Activated B cell treated with CpG ODN at 0.5 μM for 24 hours (primary cell): Measurements from ENCODE around the gene SCGB1D1. TPM values are rescaled to one million over a fixed set of nuclear protein-coding genes. Genes with fewer than 3 reads are reported as not detected.

ENCODE experiments used
- ATAC-seq: fragments of 200-7000 bp; cut with Tn5 transposase; one replicate; pipeline ENCODE4 v1.10.0; 2021; ENCODE audit warnings: low read depth, mild to moderate bottlenecking, moderate library complexity
- CTCF ChIA-PET: fragments of 350-600 bp; sonication (Branson Sonifier 250); formaldehyde crosslinking; loops from one replicate; lab custom pipeline; 2021; ENCODE audit warnings: antibody characterized with exemption; lab: Charles Lee
- POLR2A ChIA-PET: fragments of 350-600 bp; sonication (Branson Sonifier 250); formaldehyde crosslinking; loops from one replicate; lab custom pipeline; 2021; ENCODE audit warnings: antibody characterized with exemption; lab: Charles Lee
- DNase-seq: peaks from one replicate; pipeline ENCODE4 v3.0.0; 2022
- H3K27ac Mint-ChIP-seq: one replicate; pipeline ENCODE4 v1.8.0; 2020; ENCODE audit warnings: mixed read lengths
- H3K27me3 Mint-ChIP-seq: one replicate; pipeline ENCODE4 v1.8.0; 2021; ENCODE audit warnings: mixed read lengths
- H3K36me3 Mint-ChIP-seq: one replicate; pipeline ENCODE4 v1.8.0; 2021; ENCODE audit warnings: low read depth, mixed read lengths
- H3K4me1 Mint-ChIP-seq: one replicate; pipeline ENCODE4 v1.8.0; 2021; ENCODE audit warnings: mixed read lengths
- H3K4me3 Mint-ChIP-seq: one replicate; pipeline ENCODE4 v1.8.0; 2020; ENCODE audit warnings: mild to moderate bottlenecking, mixed read lengths
- H3K9me3 Mint-ChIP-seq: one replicate; pipeline ENCODE4 v1.8.0; 2020; ENCODE audit warnings: mixed read lengths
- intact Hi-C: fragments of 100-400 bp; cut with micrococcal nuclease; formaldehyde crosslinking; loops from one replicate; pipeline ENCODE4 v1.15.1; 2024
- total RNA-seq: library from RNA; stranded (reverse); gene quantifications from 2 replicates; pipeline ENCODE4 v1.2.3, GENCODE V29; 2022
- TF ChIP-seq, protein P1 (sequence below): fragments of 200-600 bp; IDR thresholded peaks from one replicate; pipeline ENCODE4 v1.8.0; 2022; ENCODE audit warnings: antibody characterized with exemption, mild to moderate bottlenecking

The SCGB1D1 gene
- total RNA-seq, 1 donor from 2014 or later: not detected

DNA sequence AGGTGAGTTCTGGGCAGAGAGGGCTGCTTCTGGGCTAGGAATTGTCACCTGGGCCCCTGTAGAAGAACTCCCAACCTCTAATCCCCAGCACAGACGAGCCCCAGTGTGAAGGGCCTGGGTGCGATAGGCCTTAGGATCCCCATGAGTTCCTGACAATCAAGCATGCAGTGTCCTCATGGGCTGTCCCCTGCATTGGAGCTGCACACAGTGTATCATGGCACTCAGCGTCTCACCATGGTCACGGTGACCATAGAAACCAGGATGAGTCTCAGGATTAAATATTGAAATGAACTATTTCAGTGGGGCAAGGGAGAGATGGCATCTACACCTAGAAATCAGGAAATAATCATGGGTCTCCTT is 18.7 kb downstream of the SCGB1D1 start:
- POLR2A ChIA-PET: no interaction called here
- no peak overlapping the region for H3K27ac Mint-ChIP-seq
- intact Hi-C loops: loop anchor here (2.0 kb wide), 1 partner anchor 412 kb away; no protein-coding TSS in a partner anchor
- TF ChIP-seq, protein P1, sequence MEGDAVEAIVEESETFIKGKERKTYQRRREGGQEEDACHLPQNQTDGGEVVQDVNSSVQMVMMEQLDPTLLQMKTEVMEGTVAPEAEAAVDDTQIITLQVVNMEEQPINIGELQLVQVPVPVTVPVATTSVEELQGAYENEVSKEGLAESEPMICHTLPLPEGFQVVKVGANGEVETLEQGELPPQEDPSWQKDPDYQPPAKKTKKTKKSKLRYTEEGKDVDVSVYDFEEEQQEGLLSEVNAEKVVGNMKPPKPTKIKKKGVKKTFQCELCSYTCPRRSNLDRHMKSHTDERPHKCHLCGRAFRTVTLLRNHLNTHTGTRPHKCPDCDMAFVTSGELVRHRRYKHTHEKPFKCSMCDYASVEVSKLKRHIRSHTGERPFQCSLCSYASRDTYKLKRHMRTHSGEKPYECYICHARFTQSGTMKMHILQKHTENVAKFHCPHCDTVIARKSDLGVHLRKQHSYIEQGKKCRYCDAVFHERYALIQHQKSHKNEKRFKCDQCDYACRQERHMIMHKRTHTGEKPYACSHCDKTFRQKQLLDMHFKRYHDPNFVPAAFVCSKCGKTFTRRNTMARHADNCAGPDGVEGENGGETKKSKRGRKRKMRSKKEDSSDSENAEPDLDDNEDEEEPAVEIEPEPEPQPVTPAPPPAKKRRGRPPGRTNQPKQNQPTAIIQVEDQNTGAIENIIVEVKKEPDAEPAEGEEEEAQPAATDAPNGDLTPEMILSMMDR: no peak
- H3K4me3 Mint-ChIP-seq: no peak overlapping the region
- H3K27me3 Mint-ChIP-seq: peaks cover 11% of the 10 kb centered on the region
- DNase-seq (no peak), ATAC-seq (no peak)
- no peaks in the 10 kb centered on the region for H3K36me3 Mint-ChIP-seq
- no peaks in the 10 kb centered on the region for H3K4me1 Mint-ChIP-seq
- CTCF ChIA-PET: no interaction called here
- H3K9me3 Mint-ChIP-seq: no peaks in the 10 kb centered on the region

DNA sequence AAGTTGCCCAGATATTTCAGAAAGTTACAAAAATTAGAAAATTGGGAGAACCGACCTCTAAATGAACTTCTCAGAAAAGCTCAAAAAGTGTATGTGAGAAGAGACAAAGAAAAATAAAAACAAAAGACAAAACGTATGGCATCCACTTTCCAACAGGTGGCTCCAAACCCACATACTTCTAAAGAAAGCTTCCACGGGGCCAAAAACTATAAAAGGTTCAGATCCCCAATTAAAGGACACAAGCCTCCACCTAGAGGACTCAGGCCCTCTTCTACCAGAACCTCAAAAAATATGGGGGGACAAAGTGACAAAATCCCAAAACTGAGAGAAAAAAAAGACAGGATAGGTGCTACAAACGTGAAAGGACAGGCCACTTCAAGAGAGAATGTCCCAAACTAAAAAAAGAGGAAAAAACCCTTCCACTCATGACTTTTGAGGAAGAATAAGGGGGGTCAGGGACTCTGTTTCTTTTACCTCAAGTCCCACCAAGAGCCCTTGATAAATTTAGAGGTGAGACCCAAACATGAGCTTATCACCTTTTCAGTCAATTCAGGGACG is 27.3 kb downstream of the SCGB1D1 start:
- no peaks in the 10 kb centered on the region for H3K36me3 Mint-ChIP-seq
- TF ChIP-seq, protein P1: no peak
- intact Hi-C loops: no loop called here
- DNase-seq (no peak), ATAC-seq (no peak)
- H3K27me3 Mint-ChIP-seq: peaks cover 7% of the 10 kb centered on the region
- no peak overlapping the region for H3K4me3 Mint-ChIP-seq
- peaks cover 14% of the 10 kb centered on the region for H3K9me3 Mint-ChIP-seq
- H3K4me1 Mint-ChIP-seq: no peaks in the 10 kb centered on the region
- CTCF ChIA-PET: no interaction called here
- POLR2A ChIA-PET: no interaction called here
- H3K27ac Mint-ChIP-seq: no peak overlapping the region

DNA sequence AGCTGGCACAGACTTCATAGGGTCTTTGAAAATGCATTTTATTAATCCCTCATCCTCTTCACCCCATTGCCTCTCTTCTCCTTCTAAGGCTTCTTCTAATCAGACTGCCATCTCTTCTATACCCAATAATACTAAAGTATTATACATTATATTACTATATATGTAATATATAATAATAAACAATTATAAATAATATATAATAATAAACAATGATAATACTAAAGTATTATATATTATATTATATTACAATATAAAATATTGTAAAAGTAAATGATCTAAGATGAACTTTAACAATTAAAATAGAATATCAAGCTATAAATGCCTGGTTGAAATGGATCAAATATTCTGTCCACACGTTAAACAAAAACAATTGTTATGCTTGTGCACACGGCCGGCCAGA is 31.5 kb downstream of the SCGB1D1 start:
- no peak overlapping the region for H3K27ac Mint-ChIP-seq
- DNase-seq (no peak), ATAC-seq (no peak)
- intact Hi-C loops: no loop called here
- ChIA-PET POLR2A (no interaction called here), CTCF (no interaction called here)
- TF ChIP-seq, protein P1: no peak
- H3K4me3 Mint-ChIP-seq: no peak overlapping the region
- H3K4me1 Mint-ChIP-seq: no peaks in the 10 kb centered on the region
- H3K27me3 Mint-ChIP-seq: peaks cover 5% of the 10 kb centered on the region
- peaks cover 35% of the 10 kb centered on the region for H3K9me3 Mint-ChIP-seq
- no peaks in the 10 kb centered on the region for H3K36me3 Mint-ChIP-seq

DNA sequence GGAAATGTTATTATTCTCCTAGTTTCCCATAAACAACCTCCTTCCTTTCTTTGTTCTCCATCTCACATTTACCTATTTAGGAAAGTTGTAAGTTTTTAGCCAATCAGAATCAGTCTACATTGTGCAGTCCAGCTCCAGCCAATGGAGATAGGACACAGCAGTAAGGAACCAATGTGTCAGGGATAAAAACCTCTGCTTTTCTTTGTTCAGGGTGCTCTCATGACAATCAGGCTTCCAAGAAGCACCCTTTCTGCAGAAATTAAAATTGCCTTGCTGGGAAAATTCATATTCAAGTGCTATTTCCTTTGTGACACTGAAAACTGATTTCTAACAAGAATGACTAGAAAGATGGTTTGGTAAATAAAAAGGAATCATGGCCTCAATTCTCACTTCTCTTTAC is 33.1 kb downstream of the SCGB1D1 start:
- ATAC-seq: no peak
- H3K4me3 Mint-ChIP-seq: no peak overlapping the region
- H3K36me3 Mint-ChIP-seq: no peaks in the 10 kb centered on the region
- peaks cover 35% of the 10 kb centered on the region for H3K9me3 Mint-ChIP-seq
- POLR2A ChIA-PET: no interaction called here
- CTCF ChIA-PET: no interaction called here
- H3K27me3 Mint-ChIP-seq: peaks cover 2% of the 10 kb centered on the region
- intact Hi-C loops: no loop called here
- TF ChIP-seq, protein P1: no peak
- H3K4me1 Mint-ChIP-seq: no peaks in the 10 kb centered on the region
- H3K27ac Mint-ChIP-seq: no peak overlapping the region
- no peak for DNase-seq

DNA sequence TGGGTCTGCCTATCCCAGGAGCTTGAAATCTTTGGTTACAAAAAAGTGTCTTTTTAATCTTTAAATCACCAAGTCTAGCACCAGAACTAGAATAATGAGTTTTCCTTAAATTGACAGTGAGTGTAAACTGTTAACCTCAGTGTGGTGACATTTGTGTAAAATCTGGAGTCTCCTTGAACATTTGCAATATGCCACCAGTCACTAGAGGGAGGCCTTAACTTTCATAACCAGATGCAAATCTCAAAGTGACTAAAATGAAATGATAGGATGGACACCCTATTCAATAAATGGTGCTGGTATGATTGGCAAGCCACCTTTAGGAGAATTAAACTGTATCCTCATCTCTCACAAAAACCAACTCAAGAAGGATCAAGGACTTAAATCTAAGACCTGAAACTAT is 43.7 kb downstream of the SCGB1D1 start:
- Mint-ChIP-seq H3K9me3 (no peaks in the 10 kb centered on the region), H3K36me3 (no peaks in the 10 kb centered on the region), H3K27me3 (peaks cover 32% of the 10 kb centered on the region), H3K4me1 (no peaks in the 10 kb centered on the region), H3K27ac (no peak overlapping the region), H3K4me3 (no peak overlapping the region)
- ChIA-PET POLR2A (no interaction called here), CTCF (no interaction called here)
- intact Hi-C loops: no loop called here
- TF ChIP-seq, protein P1: no peak
- DNase-seq: no peak
- ATAC-seq: no peak
